T-helper 1 cell treated with Interleukin-12 subunit alpha and Interleukin-12 subunit beta and Interleukin-4 antibody, amounts not matched to agents 30 μg/mL and 1 μg/mL, for 36 hours (primary cell): Measurements from ENCODE around the gene NAALADL2.
"Not testable (repeated sequence)": the region's sequence is repeated elsewhere in the genome, so short reads cannot be mapped to it uniquely, and the experiment has no call there.

Experiments
- H3K27ac Mint-ChIP-seq: one replicate; pipeline ENCODE4 v1.8.0; 2021; ENCODE audit warnings: mild to moderate bottlenecking, mixed read lengths
- H3K27me3 Mint-ChIP-seq: one replicate; pipeline ENCODE4 v1.8.0; 2021; ENCODE audit warnings: low read depth, mixed read lengths
- H3K36me3 Mint-ChIP-seq: one replicate; pipeline ENCODE4 v1.8.0; 2021; ENCODE audit warnings: low read depth, mixed read lengths
- H3K4me1 Mint-ChIP-seq: one replicate; pipeline ENCODE4 v1.8.0; 2021; ENCODE audit warnings: low read depth, mixed read lengths
- H3K4me3 Mint-ChIP-seq: one replicate; pipeline ENCODE4 v1.8.0; 2021; ENCODE audit warnings: mild to moderate bottlenecking, moderate library complexity, mixed read lengths
- H3K9me3 Mint-ChIP-seq: one replicate; pipeline ENCODE4 v1.8.0; 2021; ENCODE audit warnings: mixed read lengths

NAALADL2 gene

GRCh38 chr3:175267121-175267531 is 408.0 kb downstream of the NAALADL2 start:
- no peaks in the 10 kb centered on the region for H3K9me3 Mint-ChIP-seq
- no peaks in the 10 kb centered on the region for H3K4me1 Mint-ChIP-seq
- H3K27ac Mint-ChIP-seq, result no peak overlapping the region
- no peaks in the 10 kb centered on the region for H3K27me3 Mint-ChIP-seq
- no peaks in the 10 kb centered on the region for H3K36me3 Mint-ChIP-seq
- no peak overlapping the region for H3K4me3 Mint-ChIP-seq

- Mint-ChIP-seq H3K4me3 (no peak overlapping the region), H3K27me3 (no peaks in the 10 kb centered on the region), H3K4me1 (no peaks in the 10 kb centered on the region), H3K9me3 (no peaks in the 10 kb centered on the region), H3K27ac (no peak overlapping the region), H3K36me3 (no peaks in the 10 kb centered on the region)
These were observed 408.4 kb downstream of the NAALADL2 start for GRCh38 chr3:175267561-175267960.

DNA sequence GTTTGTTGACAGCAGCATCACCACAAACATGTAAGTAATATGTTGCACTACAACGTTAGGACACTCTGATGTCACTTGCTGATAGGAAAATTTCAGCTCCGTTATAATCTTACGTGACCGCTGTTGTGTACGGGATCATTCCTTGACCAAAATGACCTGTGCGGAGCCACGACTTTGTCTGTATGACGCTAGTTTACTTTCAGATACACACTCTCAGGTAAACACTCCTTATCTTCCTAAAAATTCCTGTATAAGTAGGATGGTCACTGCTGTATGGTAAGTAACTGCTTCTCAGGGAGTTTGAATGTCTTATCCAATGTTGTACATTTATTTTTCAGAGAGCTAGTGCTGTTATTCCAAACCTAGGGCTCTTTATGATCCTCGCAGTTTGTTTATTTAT is 410.3 kb downstream of the NAALADL2 start:
- Mint-ChIP-seq H3K4me1 (no peaks in the 10 kb centered on the region), H3K4me3 (no peak overlapping the region), H3K36me3 (no peaks in the 10 kb centered on the region), H3K27me3 (no peaks in the 10 kb centered on the region), H3K9me3 (no peaks in the 10 kb centered on the region), H3K27ac (no peak overlapping the region)

GRCh38 chr3:175270198-175270837 is 411.2 kb downstream of the NAALADL2 start:
- Mint-ChIP-seq H3K9me3 (no peaks in the 10 kb centered on the region), H3K36me3 (no peaks in the 10 kb centered on the region), H3K27me3 (no peaks in the 10 kb centered on the region), H3K4me1 (no peaks in the 10 kb centered on the region), H3K4me3 (no peak overlapping the region), H3K27ac (no peak overlapping the region)

- Mint-ChIP-seq H3K9me3 (no peaks in the 10 kb centered on the region), H3K4me3 (no peak overlapping the region)
These were observed 411.7 kb downstream of the NAALADL2 start for GRCh38 chr3:175270866-175271265.

DNA sequence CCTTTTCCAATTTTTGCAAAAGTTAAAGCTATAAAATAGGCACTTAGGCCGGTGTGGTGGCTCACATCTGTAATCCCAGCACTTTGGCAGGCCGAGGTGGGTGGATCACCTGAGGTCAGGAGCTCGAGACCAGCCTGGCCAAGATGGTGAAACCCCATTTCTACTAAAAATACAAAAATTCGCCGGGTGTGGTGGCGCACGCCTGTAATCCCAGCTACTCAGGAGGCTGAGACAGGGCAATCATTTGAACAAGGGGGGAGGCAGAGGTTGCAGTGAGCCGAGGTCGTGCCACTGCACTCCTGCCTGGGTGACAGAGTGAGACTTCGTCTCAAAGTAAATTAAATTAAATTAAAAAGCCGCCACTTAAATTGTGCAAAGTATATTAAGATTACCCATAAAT is 412.3 kb downstream of the NAALADL2 start:
- not testable (repeated sequence) for H3K4me3 Mint-ChIP-seq

More at GRCh38 chr3:175270866-175271265, 411.7 kb downstream of the NAALADL2 start:
- Mint-ChIP-seq H3K27me3 (no peaks in the 10 kb centered on the region), H3K36me3 (no peaks in the 10 kb centered on the region), H3K27ac (no peak overlapping the region), H3K4me1 (no peaks in the 10 kb centered on the region)

DNA sequence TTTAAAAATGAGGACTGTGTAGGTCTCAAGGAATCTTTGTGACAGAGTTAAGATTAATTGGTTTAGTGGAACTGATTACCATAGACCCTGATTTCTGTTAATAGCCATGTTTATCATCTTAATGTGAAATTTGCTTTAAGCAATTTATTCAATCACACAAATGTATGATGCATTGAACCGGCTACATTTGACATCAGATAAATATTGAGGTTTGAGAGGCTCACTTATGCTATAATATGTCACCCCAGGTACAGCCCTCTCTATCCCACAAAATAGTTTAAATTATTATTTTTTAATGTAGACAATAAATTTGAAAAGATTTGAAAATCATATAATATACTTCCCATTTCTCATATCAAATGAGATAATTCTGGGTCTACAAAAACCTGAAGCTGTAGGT is 413.3 kb downstream of the NAALADL2 start:
- Mint-ChIP-seq H3K36me3 (no peaks in the 10 kb centered on the region), H3K9me3 (no peaks in the 10 kb centered on the region), H3K27ac (no peak overlapping the region), H3K4me1 (no peaks in the 10 kb centered on the region), H3K27me3 (no peaks in the 10 kb centered on the region), H3K4me3 (no peak overlapping the region)

More for the DNA sequence above, 412.3 kb downstream of the NAALADL2 start:
- H3K36me3 Mint-ChIP-seq, H3K27me3 Mint-ChIP-seq, H3K4me1 Mint-ChIP-seq, H3K27ac Mint-ChIP-seq, H3K9me3 Mint-ChIP-seq: not testable (repeated sequence)

DNA sequence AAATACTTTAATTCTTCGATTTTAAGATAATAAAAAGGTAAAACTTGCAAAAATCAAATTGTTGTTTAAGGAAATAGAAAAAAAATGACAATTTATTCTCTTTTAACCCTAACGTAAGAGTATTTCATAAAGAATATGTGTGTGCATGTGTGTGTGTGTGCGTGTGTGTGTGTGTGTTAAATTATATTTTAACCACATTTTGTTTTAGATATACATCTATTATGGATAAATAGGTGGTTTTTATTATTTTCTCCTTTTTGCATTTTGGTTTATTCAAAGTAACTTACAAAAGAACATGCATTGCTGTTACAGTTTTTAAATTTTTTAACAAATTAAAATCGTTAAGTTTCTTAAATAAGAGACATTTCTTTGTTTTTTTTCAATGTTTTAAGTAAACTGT is 414.4 kb downstream of the NAALADL2 start:
- Mint-ChIP-seq H3K4me3 (no peak overlapping the region), H3K36me3 (no peaks in the 10 kb centered on the region), H3K27ac (no peak overlapping the region), H3K27me3 (no peaks in the 10 kb centered on the region), H3K9me3 (no peaks in the 10 kb centered on the region), H3K4me1 (no peaks in the 10 kb centered on the region)

- Mint-ChIP-seq H3K27me3 (no peaks in the 10 kb centered on the region), H3K4me3 (no peak overlapping the region), H3K36me3 (no peaks in the 10 kb centered on the region), H3K27ac (no peak overlapping the region), H3K9me3 (no peaks in the 10 kb centered on the region), H3K4me1 (no peaks in the 10 kb centered on the region)
These were observed 414.9 kb downstream of the NAALADL2 start for GRCh38 chr3:175274056-175274455.

- no peak overlapping the region for H3K4me3 Mint-ChIP-seq
- no peaks in the 10 kb centered on the region for H3K36me3 Mint-ChIP-seq
- H3K4me1 Mint-ChIP-seq, result no peaks in the 10 kb centered on the region
- H3K27ac Mint-ChIP-seq, result no peak overlapping the region
- H3K9me3 Mint-ChIP-seq, result no peaks in the 10 kb centered on the region
- H3K27me3 Mint-ChIP-seq, result no peaks in the 10 kb centered on the region
These were observed 415.5 kb downstream of the NAALADL2 start for GRCh38 chr3:175274474-175275218.

DNA sequence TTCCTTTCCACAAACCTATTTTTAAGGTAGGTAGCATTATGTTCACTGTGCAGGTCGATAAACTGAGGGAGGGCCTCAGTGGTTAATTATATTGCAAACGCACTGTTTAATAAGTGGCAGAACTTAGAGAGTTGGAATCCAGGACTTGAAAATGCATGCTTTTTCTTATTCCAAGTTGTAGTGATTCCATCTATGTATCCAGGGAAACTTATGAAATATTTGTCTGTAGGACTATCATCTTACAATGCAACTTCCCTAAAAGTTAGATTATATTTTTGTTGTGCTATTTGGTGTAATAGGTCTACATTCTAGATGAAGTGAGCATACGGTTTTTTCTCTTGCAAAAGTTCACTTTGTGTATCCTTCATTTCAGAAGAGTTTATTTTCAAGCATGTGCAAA is 419.5 kb downstream of the NAALADL2 start:
- no peak overlapping the region for H3K27ac Mint-ChIP-seq

DNA sequence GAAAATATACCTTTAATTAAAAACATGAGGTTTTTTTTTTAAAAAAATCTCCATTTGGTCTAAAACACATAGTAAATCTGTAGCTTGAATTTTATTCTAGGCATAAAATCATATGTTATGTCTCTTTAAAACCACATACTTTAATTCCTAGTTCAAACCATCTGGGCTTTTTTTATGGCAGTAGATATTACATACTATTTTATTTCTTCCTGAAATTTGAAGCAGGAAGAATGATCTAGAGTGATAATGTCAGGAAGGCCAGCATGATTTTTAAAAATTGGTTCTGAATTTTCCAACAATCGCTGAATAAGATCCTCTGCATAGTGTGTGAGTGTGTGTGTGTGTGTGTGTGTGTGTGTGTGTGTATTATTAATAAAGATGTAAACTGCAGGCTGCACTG is 420.3 kb downstream of the NAALADL2 start:
- no peaks in the 10 kb centered on the region for H3K36me3 Mint-ChIP-seq
- no peak overlapping the region for H3K27ac Mint-ChIP-seq
- H3K4me1 Mint-ChIP-seq, result no peaks in the 10 kb centered on the region
- no peaks in the 10 kb centered on the region for H3K9me3 Mint-ChIP-seq
- H3K4me3 Mint-ChIP-seq, result no peak overlapping the region
- H3K27me3 Mint-ChIP-seq, result no peaks in the 10 kb centered on the region

More for the DNA sequence above, 419.5 kb downstream of the NAALADL2 start:
- H3K36me3 Mint-ChIP-seq, result no peaks in the 10 kb centered on the region
- H3K4me1 Mint-ChIP-seq, result no peaks in the 10 kb centered on the region
- H3K9me3 Mint-ChIP-seq, result no peaks in the 10 kb centered on the region
- no peak overlapping the region for H3K4me3 Mint-ChIP-seq
- no peaks in the 10 kb centered on the region for H3K27me3 Mint-ChIP-seq

DNA sequence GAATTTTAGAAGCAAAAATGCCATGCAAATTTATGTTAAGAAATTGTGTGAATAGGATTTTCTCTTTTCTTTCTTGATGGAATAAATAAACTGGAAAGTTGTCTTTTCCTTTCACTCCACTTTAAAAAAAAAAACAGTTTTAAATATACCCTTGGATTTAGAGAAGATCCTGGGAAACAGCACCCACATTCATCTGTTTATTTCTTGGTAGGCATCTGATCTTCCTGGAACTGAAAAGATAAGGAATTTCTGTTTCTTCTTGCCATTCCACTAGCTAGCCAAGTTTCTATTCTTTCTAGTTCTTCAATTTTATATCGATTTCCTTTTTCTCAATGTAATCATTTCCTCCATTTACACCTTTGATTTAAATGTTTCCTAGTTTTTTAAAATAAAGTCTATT is 420.8 kb downstream of the NAALADL2 start:
- H3K9me3 Mint-ChIP-seq, result no peaks in the 10 kb centered on the region
- H3K27me3 Mint-ChIP-seq, result no peaks in the 10 kb centered on the region
- H3K4me3 Mint-ChIP-seq, result no peak overlapping the region
- H3K27ac Mint-ChIP-seq, result no peak overlapping the region
- H3K36me3 Mint-ChIP-seq, result no peaks in the 10 kb centered on the region
- no peaks in the 10 kb centered on the region for H3K4me1 Mint-ChIP-seq

DNA sequence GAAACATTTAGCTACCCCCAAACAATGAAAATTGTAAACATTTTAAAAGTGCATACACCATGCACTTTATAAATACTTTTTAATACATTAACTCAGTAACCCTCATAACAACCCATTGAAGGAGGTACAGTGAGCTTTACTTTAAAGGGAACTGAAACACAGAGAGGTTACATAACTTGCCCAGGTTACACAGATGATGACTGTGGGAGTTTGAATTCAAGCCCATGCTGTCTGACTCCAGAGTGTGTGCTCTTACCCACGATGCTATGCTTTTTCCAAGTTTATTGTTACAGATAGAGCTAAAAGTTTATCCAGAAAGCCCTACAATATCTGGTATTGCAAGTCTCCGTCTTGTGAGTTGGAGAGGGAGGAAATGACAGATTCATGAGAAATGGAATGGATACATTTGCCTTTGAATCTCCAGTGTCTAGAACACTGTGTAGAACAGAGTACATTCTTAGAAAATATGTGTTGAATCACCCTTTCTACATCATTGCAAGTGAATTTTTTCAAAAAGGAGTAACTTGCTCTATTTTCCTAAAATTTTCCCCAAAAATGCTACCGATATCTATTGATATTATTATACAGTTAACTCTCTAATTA is 428.3 kb downstream of the NAALADL2 start:
- H3K27me3 Mint-ChIP-seq, result no peaks in the 10 kb centered on the region
- H3K36me3 Mint-ChIP-seq, result no peaks in the 10 kb centered on the region
- no peaks in the 10 kb centered on the region for H3K4me1 Mint-ChIP-seq
- no peak overlapping the region for H3K4me3 Mint-ChIP-seq
- H3K9me3 Mint-ChIP-seq, result no peaks in the 10 kb centered on the region
- H3K27ac Mint-ChIP-seq, result no peak overlapping the region

- H3K4me3 Mint-ChIP-seq, result no peak overlapping the region
- H3K36me3 Mint-ChIP-seq, result no peaks in the 10 kb centered on the region
- H3K27me3 Mint-ChIP-seq, result no peaks in the 10 kb centered on the region
- no peak overlapping the region for H3K27ac Mint-ChIP-seq
- H3K4me1 Mint-ChIP-seq, result no peaks in the 10 kb centered on the region
- H3K9me3 Mint-ChIP-seq, result no peaks in the 10 kb centered on the region
These were observed 429.5 kb downstream of the NAALADL2 start for GRCh38 chr3:175288621-175289020.
